ENCODE measurements around the gene TSC22D4.
"Not testable (repeated sequence)": the region's sequence is repeated elsewhere in the genome, so short reads cannot be mapped to it uniquely, and the experiment has no call there.

Gene TSC22D4

GRCh38 chr7:100441641-100442535 lies 37.1 kb downstream of the TSC22D4 start:
- DNase-seq = peak; percentile 12

- DNase-seq = not testable (repeated sequence)
These were observed 39.8 kb downstream of the TSC22D4 start for GRCh38 chr7:100439244-100439643.

GRCh38 chr7:100438731-100439130 lies 40.3 kb downstream of the TSC22D4 start:
- DNase-seq = not testable (repeated sequence)

- no peak for DNase-seq
These were observed 40.8 kb downstream of the TSC22D4 start for GRCh38 chr7:100438172-100438571.

GRCh38 chr7:100437150-100438100 lies 41.6 kb downstream of the TSC22D4 start:
- DNase-seq = no peak

GRCh38 chr7:100435401-100436304 lies 43.4 kb downstream of the TSC22D4 start:
- peak; percentile 65 for DNase-seq

GRCh38 chr7:100434297-100435144 lies 44.5 kb downstream of the TSC22D4 start:
- no peak for DNase-seq

- no peak for DNase-seq
These were observed 45.3 kb downstream of the TSC22D4 start for GRCh38 chr7:100433592-100434296.

- DNase-seq = no peak
These were observed 45.8 kb downstream of the TSC22D4 start for GRCh38 chr7:100433276-100433591.

GRCh38 chr7:100432621-100433275 lies 46.3 kb downstream of the TSC22D4 start:
- DNase-seq = no peak

- no peak for DNase-seq
These were observed 47.0 kb downstream of the TSC22D4 start for GRCh38 chr7:100432053-100432452.

GRCh38 chr7:100431286-100431735 lies 47.7 kb downstream of the TSC22D4 start:
- DNase-seq = no peak

GRCh38 chr7:100430493-100431285 lies 48.3 kb downstream of the TSC22D4 start:
- DNase-seq = peak; percentile 43

- peak; percentile 99 for DNase-seq
These were observed 49.1 kb downstream of the TSC22D4 start, which contains the start of gene MEPCE for GRCh38 chr7:100429637-100430492. TSS of gene MEPCE (plus strand) at chr7:100429831. CDS start at chr7:100430019, 188 bp downstream.

GRCh38 chr7:100428967-100429636 lies 49.9 kb downstream of the TSC22D4 start:
- peak; percentile 100 for DNase-seq

GRCh38 chr7:100428199-100428966 lies 50.6 kb downstream of the TSC22D4 start, which contains the start of gene ZCWPW1:
TSS of gene ZCWPW1 (minus strand) at chr7:100428703. CDS start at chr7:100420649, 8,054 bp downstream.
- peak; percentile 98 for DNase-seq

GRCh38 chr7:100427762-100428198 lies 51.2 kb downstream of the TSC22D4 start:
- no peak for DNase-seq

Data from left hindlimb (tissue), 1 donor.